ENCODE results near the gene HSPA4.

The HSPA4 gene

DNA sequence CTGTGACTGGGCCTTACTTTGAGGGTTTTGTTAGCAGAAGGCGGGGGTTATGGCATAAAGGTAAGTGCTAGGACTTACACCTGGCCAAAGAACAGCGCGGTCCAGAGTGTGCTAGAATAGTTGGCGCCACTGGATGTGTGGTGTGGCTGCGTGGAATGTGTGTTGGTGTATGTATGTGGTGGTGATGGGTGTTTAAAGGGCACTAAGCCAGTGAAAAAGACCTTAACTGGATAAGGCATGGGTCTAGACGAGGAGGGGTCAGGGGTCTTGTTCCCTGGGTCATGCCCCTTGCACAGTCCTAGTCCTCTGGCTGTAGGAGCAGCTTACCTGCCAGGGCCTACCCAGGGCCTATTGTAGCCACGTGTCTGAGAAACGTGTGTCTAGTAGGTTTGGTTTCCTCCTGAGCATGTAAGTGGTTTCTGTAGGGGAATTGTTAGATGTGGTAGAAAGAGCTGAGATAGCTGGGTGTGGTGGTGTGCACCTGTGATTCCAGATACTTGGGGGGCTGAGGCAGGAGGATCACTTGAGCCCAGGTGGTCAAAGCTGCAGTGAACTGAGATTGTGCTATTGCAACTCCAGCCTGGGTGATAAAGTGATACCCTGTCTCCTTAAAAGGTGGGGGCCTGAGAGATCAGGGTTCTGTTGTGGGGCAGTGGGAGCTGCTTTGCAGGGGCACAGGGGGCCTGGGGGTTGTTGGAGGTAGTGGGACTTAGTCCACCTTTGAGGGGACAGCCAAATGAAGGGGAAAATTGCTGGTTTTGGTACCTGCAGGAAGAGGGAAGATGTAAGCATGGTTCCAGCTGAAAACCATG is 55.2 kb downstream of the HSPA4 start:
- Histone ChIP-seq H2BK120ac (ENCODE audit: low read depth, low read length) (no peak overlapping the region), H4K8ac (ENCODE audit: low read depth, low read length) (no peak overlapping the region), H3K4ac (ENCODE audit: low read depth, low read length) (no peak overlapping the region), H2AK5ac (ENCODE audit: low read length) (no peak overlapping the region), H3K79me1 (ENCODE audit: low read length) (no peaks in the 10 kb centered on the region), H3K18ac (ENCODE audit: low read length) (no peak overlapping the region), H3K79me2 (ENCODE audit: control insufficient read depth, insufficient read depth, low read length) (no peaks in the 10 kb centered on the region), H3K4me3 (ENCODE audit: low read length) (no peak overlapping the region), H3K56ac (ENCODE audit: low read length) (no peak overlapping the region), H3K27me3 (ENCODE audit: insufficient read depth, low read length, poor library complexity) (no peaks in the 10 kb centered on the region), H3K4me1 (ENCODE audit: control insufficient read depth, low read depth, low read length) (no peaks in the 10 kb centered on the region), H2BK15ac (replicated peaks; ENCODE audit: low read depth) (no peak overlapping the region), H4K5ac (ENCODE audit: low read length) (no peak overlapping the region), H3K27ac (ENCODE audit: low read depth, low read length) (no peak overlapping the region), H3K9ac (ENCODE audit: low read length) (no peak overlapping the region), H3K23ac (ENCODE audit: low read length) (no peak overlapping the region), H3K4me2 (ENCODE audit: low read length) (no peak overlapping the region), H3K36me3 (ENCODE audit: control insufficient read depth, insufficient read depth, low read length) (peaks cover 2% of the 10 kb centered on the region), H2BK5ac (ENCODE audit: low read length) (no peak overlapping the region)
- no CpG with 5 or more reads among the region's 8 CpGs for WGBS (ENCODE audit: extremely low coverage, insufficient coverage, low lambda C conversion rate)
- no peak for DNase-seq

- Histone ChIP-seq H3K9ac (ENCODE audit: low read length) (no peak overlapping the region), H3K18ac (ENCODE audit: low read length) (no peak overlapping the region), H4K8ac (ENCODE audit: low read depth, low read length) (no peak overlapping the region), H3K79me1 (ENCODE audit: low read length) (no peaks in the 10 kb centered on the region), H3K23ac (ENCODE audit: low read length) (no peak overlapping the region), H3K56ac (ENCODE audit: low read length) (no peak overlapping the region), H2AK5ac (ENCODE audit: low read length) (no peak overlapping the region), H3K4me1 (ENCODE audit: control insufficient read depth, low read depth, low read length) (no peaks in the 10 kb centered on the region), H3K79me2 (ENCODE audit: control insufficient read depth, insufficient read depth, low read length) (no peaks in the 10 kb centered on the region), H4K5ac (ENCODE audit: low read length) (no peak overlapping the region), H3K4me2 (ENCODE audit: low read length) (no peak overlapping the region), H3K36me3 (ENCODE audit: control insufficient read depth, insufficient read depth, low read length) (peaks cover 2% of the 10 kb centered on the region), H3K27ac (ENCODE audit: low read depth, low read length) (no peak overlapping the region), H3K4ac (ENCODE audit: low read depth, low read length) (no peak overlapping the region), H2BK15ac (replicated peaks; ENCODE audit: low read depth) (no peak overlapping the region), H2BK5ac (ENCODE audit: low read length) (no peak overlapping the region), H3K4me3 (ENCODE audit: low read length) (no peak overlapping the region), H3K27me3 (ENCODE audit: insufficient read depth, low read length, poor library complexity) (no peaks in the 10 kb centered on the region), H2BK120ac (ENCODE audit: low read depth, low read length) (no peak overlapping the region)
- no peak for DNase-seq
- no CpG with 5 or more reads among the region's 13 CpGs for WGBS (ENCODE audit: extremely low coverage, insufficient coverage, low lambda C conversion rate)
These were observed 56.7 kb downstream of the HSPA4 start for GRCh38 chr5:133108481-133108921.

DNA sequence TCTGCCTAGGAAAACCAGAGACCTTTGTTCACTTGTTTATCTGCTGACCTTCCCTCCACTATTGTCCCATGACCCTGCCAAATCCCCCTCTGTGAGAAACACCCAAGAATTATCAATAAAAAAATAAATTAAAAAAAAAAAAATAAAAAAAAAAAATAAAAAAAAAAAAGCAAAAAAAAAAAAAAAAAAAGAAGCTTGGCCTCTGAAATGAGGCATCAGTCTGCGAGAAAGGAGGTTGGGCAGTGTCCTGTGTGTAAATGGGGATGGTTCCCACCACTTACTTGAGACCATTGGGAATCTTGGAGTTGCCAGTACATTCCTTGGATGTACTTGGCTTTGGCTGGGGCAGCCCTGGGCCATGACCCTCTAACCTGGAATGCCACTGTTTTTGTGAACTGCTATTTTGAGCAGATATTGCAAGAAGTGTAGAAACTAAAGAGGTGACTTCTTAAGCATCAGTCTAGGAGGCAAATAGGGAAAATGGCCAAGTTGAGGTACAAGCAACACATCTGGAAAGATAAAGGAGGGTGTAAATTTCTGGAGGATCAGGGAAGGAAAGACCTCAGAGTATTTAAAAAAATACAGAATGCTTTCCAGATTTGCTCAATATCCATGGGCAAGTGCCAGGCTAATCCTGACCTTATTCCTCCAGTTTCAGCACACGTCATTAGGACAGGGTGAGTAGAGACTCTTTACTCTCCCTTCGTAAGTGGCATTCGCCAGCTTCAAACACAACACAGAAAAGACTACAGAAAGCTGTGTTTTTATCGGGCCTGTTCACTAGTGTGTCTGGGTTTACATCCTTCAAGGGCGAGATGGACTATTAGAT is 58.1 kb downstream of the HSPA4 start:
- Histone ChIP-seq H3K79me2 (ENCODE audit: control insufficient read depth, insufficient read depth, low read length) (no peaks in the 10 kb centered on the region), H2AK5ac (ENCODE audit: low read length) (no peak overlapping the region), H3K4me1 (ENCODE audit: control insufficient read depth, low read depth, low read length) (no peaks in the 10 kb centered on the region), H2BK120ac (ENCODE audit: low read depth, low read length) (no peak overlapping the region), H4K5ac (ENCODE audit: low read length) (no peak overlapping the region), H3K23ac (ENCODE audit: low read length) (no peak overlapping the region), H2BK5ac (ENCODE audit: low read length) (no peak overlapping the region), H3K4ac (ENCODE audit: low read depth, low read length) (no peak overlapping the region), H3K27me3 (ENCODE audit: insufficient read depth, low read length, poor library complexity) (no peaks in the 10 kb centered on the region), H3K79me1 (ENCODE audit: low read length) (no peaks in the 10 kb centered on the region), H3K4me3 (ENCODE audit: low read length) (no peak overlapping the region), H4K8ac (ENCODE audit: low read depth, low read length) (no peak overlapping the region), H3K18ac (ENCODE audit: low read length) (no peak overlapping the region), H2BK15ac (replicated peaks; ENCODE audit: low read depth) (no peak overlapping the region), H3K4me2 (ENCODE audit: low read length) (no peak overlapping the region), H3K27ac (ENCODE audit: low read depth, low read length) (no peak overlapping the region), H3K9ac (ENCODE audit: low read length) (no peak overlapping the region), H3K56ac (ENCODE audit: low read length) (no peak overlapping the region), H3K36me3 (ENCODE audit: control insufficient read depth, insufficient read depth, low read length) (no peaks in the 10 kb centered on the region)
- DNase-seq, result peak; percentile 34
- WGBS (ENCODE audit: extremely low coverage, insufficient coverage, low lambda C conversion rate), result no CpG with 5 or more reads among the region's 6 CpGs

DNA sequence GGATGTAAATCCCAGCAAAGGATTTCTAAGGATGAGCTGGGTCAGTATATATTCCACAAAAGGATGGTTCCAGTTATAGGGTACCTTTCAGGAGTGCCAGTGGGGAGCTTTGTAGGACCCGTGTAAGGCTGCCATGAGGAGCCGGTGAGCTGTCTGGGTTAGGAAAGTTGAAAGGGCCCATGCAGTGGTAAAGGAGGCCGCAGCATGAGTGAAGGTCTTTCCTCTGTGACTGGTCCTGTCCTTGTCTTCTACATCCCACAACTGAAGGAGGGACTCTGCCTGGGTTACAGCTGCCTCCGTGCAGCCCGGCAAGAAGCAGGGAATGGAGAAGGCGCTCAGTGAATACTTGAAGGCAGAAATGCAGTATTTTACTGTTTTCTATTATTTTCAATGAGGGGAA is 58.9 kb downstream of the HSPA4 start:
- H3K4me1 ChIP-seq (ENCODE audit: control insufficient read depth, low read depth, low read length), result no peaks in the 10 kb centered on the region
- H2BK15ac ChIP-seq (replicated peaks; ENCODE audit: low read depth), result no peak overlapping the region
- H3K79me1 ChIP-seq (ENCODE audit: low read length), result no peaks in the 10 kb centered on the region
- H3K27ac ChIP-seq (ENCODE audit: low read depth, low read length), result no peak overlapping the region
- H3K18ac ChIP-seq (ENCODE audit: low read length), result no peak overlapping the region
- H2BK120ac ChIP-seq (ENCODE audit: low read depth, low read length), result no peak overlapping the region
- no peak for DNase-seq
- no peak overlapping the region for H3K4me2 ChIP-seq (ENCODE audit: low read length)
- H3K56ac ChIP-seq (ENCODE audit: low read length), result no peak overlapping the region
- H2BK5ac ChIP-seq (ENCODE audit: low read length), result no peak overlapping the region
- H3K27me3 ChIP-seq (ENCODE audit: insufficient read depth, low read length, poor library complexity), result no peaks in the 10 kb centered on the region
- H4K8ac ChIP-seq (ENCODE audit: low read depth, low read length), result no peak overlapping the region
- no peaks in the 10 kb centered on the region for H3K36me3 ChIP-seq (ENCODE audit: control insufficient read depth, insufficient read depth, low read length)
- no peak overlapping the region for H3K4me3 ChIP-seq (ENCODE audit: low read length)
- WGBS (ENCODE audit: extremely low coverage, insufficient coverage, low lambda C conversion rate), result no CpG with 5 or more reads among the region's 6 CpGs
- H3K79me2 ChIP-seq (ENCODE audit: control insufficient read depth, insufficient read depth, low read length), result no peaks in the 10 kb centered on the region
- H3K23ac ChIP-seq (ENCODE audit: low read length), result no peak overlapping the region
- H3K4ac ChIP-seq (ENCODE audit: low read depth, low read length), result no peak overlapping the region
- no peak overlapping the region for H2AK5ac ChIP-seq (ENCODE audit: low read length)
- no peak overlapping the region for H4K5ac ChIP-seq (ENCODE audit: low read length)
- no peak overlapping the region for H3K9ac ChIP-seq (ENCODE audit: low read length)

DNA sequence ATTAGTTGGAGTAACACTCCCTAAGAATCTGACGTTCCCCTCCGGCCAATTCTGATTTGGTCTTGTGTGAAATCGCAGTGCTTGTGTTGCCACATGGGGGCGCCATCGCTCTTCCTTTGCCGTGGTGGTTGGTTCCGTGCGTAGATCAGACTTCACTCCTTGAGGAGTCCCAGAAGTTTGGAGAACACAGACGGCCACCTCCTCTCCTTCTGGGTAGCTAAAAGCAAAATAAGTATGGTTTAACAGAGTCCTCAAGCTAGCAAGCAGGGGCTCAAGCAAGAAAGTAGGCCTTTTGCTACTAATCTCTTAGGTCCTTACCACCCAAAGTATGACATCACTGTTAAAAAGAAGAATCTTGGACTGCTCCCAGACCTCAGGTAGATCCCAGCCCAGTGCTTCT is 59.5 kb downstream of the HSPA4 start:
- no CpG with 5 or more reads among the region's 9 CpGs for WGBS (ENCODE audit: extremely low coverage, insufficient coverage, low lambda C conversion rate)
- Histone ChIP-seq H3K4me1 (ENCODE audit: control insufficient read depth, low read depth, low read length) (no peaks in the 10 kb centered on the region), H3K4me3 (ENCODE audit: low read length) (no peak overlapping the region)

More for the DNA sequence above, 59.5 kb downstream of the HSPA4 start:
- H4K5ac ChIP-seq (ENCODE audit: low read length), result no peak overlapping the region
- no peaks in the 10 kb centered on the region for H3K27me3 ChIP-seq (ENCODE audit: insufficient read depth, low read length, poor library complexity)
- no peak overlapping the region for H3K27ac ChIP-seq (ENCODE audit: low read depth, low read length)
- H4K8ac ChIP-seq (ENCODE audit: low read depth, low read length), result no peak overlapping the region
- no peaks in the 10 kb centered on the region for H3K79me1 ChIP-seq (ENCODE audit: low read length)
- H3K56ac ChIP-seq (ENCODE audit: low read length), result no peak overlapping the region
- H2BK5ac ChIP-seq (ENCODE audit: low read length), result no peak overlapping the region
- DNase-seq, result peak; percentile 87
- no peaks in the 10 kb centered on the region for H3K36me3 ChIP-seq (ENCODE audit: control insufficient read depth, insufficient read depth, low read length)
- H3K9ac ChIP-seq (ENCODE audit: low read length), result no peak overlapping the region
- H2AK5ac ChIP-seq (ENCODE audit: low read length), result no peak overlapping the region
- no peaks in the 10 kb centered on the region for H3K79me2 ChIP-seq (ENCODE audit: control insufficient read depth, insufficient read depth, low read length)
- H2BK15ac ChIP-seq (replicated peaks; ENCODE audit: low read depth), result no peak overlapping the region
- H3K18ac ChIP-seq (ENCODE audit: low read length), result no peak overlapping the region
- no peak overlapping the region for H2BK120ac ChIP-seq (ENCODE audit: low read depth, low read length)
- no peak overlapping the region for H3K4me2 ChIP-seq (ENCODE audit: low read length)
- H3K4ac ChIP-seq (ENCODE audit: low read depth, low read length), result no peak overlapping the region
- H3K23ac ChIP-seq (ENCODE audit: low read length), result no peak overlapping the region

All from mesendoderm (in vitro differentiated cells).